GM21723 (cell line): ENCODE results near the gene ROS1.
A peak's percentile ranks its signal among the peaks of the same experiment; 100 is the strongest.
"Not testable (repeated sequence)": the region's sequence is repeated elsewhere in the genome, so short reads cannot be mapped to it uniquely, and the experiment has no call there.

Source experiments
- ATAC-seq: cut with Tn5 transposase; IDR thresholded peaks from one replicate; pipeline ENCODE4 v1.9.1; 2021; ENCODE audit warnings: mild to moderate bottlenecking, moderate library complexity; ENCODE audit not compliant: unreplicated experiment

The ROS1 gene

DNA sequence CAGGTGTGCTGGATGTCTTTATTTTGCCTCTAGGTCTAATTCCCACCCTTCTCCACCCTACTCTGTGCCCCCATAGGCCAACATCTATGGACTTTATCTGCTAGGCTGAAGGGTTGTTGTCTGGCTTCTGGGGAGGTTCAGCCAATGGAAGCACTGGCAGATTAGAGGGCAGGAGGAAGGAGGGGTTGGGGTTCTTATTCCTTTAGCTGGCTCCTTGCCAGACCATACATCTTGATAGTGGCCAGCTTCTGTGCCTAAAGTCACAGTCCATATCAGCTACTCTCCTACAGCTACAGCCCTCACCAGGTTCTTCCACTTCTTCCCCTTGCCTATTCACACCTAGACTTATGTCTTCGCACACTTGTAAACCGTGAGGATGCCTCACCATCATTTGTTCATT, 41.1 kb downstream of the ROS1 start:
- no peak for ATAC-seq

DNA sequence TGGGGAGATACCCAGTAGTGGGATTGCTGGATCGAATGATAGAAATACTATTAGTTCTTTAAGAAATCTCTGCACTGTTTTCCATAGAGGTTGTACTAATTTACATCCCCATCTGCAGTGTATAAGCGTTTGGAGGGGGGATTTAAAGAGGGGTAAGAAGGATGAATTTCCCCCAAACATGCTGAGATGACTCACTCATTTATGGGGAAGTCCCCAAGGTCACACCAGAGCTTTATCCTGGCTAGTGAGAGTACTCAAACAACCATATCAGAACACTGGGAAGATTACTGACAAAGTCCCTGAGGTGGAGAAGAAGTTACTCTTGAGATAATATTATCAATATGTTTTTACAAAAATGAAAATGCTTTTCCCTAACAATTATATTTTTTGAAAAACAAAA, 44.0 kb downstream of the ROS1 start:
- peak; percentile 63 for ATAC-seq

DNA sequence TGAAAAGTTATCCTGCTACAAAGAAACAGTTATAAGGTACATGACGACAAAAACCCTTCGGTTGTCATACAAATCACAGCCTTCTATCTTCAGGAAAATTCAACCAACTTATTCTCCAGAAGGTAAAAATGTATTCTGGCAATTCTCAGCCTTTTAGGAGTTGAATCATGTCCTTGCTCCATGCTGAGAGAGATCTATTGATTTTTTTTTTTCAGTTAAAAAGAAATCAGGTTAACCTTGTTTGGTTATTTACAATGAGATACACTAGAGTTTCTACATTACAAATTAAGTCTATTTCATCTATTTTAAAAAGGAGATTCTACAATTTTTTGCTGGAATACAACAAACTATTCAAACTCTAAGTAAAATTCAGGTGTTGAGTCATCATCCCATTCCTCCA, 45.4 kb downstream of the ROS1 start:
- no peak for ATAC-seq

GRCh38 chr6:117375446-117375845, 50.3 kb downstream of the ROS1 start:
- ATAC-seq, result no peak

GRCh38 chr6:117373211-117373813, 52.4 kb downstream of the ROS1 start:
- ATAC-seq, result no peak

DNA sequence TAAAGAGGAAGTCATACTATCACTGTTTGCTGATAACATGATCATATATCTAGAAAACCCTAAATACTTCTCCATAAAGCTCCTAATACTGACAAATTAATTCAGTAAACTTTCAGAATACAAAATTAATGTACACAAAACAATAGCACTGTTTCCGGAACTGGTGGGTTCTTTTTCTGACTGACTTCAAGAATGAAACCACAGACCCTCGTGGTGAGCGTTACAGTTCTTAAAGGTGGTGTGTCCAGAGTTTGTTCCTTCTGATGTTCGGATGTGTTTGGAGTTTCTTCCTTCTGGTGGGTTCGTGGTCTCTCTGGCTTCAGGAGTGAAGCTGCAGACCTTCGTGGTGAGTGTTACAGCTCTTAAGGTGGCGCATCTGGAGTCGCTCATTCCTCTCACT, 53.5 kb downstream of the ROS1 start:
- not testable (repeated sequence) for ATAC-seq

- ATAC-seq, result no peak
These were observed 54.2 kb downstream of the ROS1 start for GRCh38 chr6:117371492-117371891.

- ATAC-seq, result no peak
These were observed 66.2 kb downstream of the ROS1 start for GRCh38 chr6:117359581-117359980.

GRCh38 chr6:117354671-117355070, 71.1 kb downstream of the ROS1 start:
- ATAC-seq, result no peak

GRCh38 chr6:117352466-117353081, 73.2 kb downstream of the ROS1 start:
- peak; percentile 77 for ATAC-seq

DNA sequence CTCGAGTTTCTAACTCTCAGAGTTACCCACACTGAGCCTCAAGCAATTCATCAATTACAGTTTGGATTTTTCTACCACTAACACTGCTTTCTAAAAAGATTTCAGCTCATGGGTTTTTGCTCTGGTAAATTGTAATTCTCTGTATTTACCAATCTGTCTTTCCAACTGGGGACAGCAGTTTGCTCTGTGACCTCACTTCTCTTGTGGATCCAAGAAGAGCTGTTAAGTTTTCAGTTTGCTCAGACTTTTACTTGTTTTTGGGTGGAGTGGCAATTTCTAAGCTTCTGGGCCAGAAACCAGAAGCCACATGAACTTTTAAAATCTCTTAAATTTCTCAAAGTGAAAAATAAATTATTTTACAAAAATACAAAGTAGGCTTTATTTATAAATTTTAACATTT, 74.2 kb downstream of the ROS1 start:
- no peak for ATAC-seq

DNA sequence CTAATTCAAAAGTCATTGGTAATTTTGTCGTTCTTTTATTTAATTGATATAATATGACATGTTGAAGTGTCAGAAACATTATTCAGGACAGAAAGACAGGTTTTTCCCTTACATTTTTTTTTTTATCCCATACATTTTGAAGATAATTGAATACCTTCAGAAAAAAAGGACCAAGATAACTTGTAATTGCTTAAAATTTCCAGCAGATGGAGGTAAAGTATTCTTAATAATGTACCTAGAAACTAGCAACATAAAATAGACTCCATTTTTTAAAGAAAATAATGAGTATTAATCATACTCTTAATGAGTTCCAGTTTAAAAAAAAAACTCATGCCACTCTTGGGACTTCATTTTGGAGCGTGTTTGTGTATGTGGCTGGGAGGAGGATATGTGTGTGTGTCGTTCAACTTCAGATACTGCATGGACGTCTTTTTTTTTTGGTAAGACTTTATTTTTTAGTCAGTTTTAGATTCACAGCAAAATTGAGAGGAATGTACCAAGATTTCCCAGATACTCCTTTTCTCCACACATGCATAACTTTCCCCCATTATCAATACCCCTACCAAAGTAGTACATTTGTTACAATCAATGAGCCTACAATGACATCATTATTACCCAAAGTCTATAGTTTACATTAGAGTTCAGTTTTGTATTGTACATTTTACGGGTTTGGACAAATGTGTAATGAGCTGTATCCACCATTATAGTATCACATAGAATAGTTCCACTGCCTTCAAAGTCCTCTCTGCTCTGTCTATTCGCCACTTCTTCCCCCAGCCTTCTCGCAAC, 79.4 kb downstream of the ROS1 start:
- peak; percentile 70 for ATAC-seq

DNA sequence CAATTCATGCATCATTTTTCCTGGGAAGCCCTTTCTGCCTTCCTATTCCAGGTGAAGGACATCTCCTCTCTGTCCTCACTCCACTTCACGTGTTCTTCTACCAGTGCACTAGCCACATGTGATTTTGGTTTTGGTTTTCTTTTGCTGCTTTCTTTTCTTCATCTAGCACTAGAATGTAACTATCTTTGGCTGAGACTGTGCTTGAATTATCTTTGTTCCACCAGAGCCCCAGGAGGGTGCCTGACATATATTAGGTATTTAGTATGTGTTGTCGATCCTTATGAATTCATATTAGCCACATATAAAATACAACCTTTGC, 80.5 kb downstream of the ROS1 start:
- ATAC-seq, result no peak

- no peak for ATAC-seq
These were observed 81.1 kb downstream of the ROS1 start for GRCh38 chr6:117344444-117345291.

- ATAC-seq, result no peak
These were observed 87.2 kb downstream of the ROS1 start for GRCh38 chr6:117338567-117338966.

DNA sequence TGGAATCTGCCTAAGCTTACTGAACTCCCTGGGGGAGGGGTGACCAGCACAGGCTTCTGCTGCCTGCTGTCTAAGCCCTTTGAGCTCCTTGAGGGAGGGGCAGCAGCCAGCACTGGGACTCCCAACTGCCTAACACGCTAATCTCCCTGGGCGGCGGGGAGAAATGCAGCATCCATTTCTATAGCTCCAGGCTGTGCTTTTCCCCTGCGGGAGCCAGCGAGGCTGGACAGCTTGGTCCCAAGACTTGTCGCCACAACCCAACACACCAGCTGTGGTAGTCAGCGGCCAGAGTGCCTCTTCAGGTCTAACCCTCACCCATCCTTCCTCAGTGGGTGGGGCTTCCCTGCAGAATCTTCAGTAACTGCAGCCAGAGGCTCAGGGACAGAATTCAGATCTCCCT, 95.8 kb downstream of the ROS1 start:
- no peak for ATAC-seq

- ATAC-seq, result no peak
These were observed 97.2 kb downstream of the ROS1 start for GRCh38 chr6:117328500-117328899.

DNA sequence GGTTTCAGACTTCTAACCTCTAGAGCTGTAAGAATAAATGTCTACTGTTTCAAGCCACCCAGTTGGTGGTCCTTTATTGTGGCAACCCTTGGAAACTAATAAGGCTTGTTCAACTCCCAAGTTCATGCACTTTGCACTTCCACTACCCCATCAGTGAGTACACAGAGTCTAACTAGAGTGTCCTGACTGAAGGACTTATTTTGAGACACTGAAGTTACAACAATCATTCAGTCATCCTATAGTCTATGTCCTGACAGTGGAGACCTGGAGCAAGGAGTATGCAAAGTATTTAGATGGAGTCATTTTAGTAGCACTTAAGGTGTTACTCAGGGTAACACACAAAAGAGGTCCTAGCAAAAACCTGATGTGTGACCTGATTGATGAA, 97.7 kb downstream of the ROS1 start:
- ATAC-seq, result no peak

- no peak for ATAC-seq
These were observed 98.4 kb downstream of the ROS1 start for GRCh38 chr6:117327149-117328004.

GRCh38 chr6:117326396-117326795, 99.3 kb downstream of the ROS1 start:
- no peak for ATAC-seq

DNA sequence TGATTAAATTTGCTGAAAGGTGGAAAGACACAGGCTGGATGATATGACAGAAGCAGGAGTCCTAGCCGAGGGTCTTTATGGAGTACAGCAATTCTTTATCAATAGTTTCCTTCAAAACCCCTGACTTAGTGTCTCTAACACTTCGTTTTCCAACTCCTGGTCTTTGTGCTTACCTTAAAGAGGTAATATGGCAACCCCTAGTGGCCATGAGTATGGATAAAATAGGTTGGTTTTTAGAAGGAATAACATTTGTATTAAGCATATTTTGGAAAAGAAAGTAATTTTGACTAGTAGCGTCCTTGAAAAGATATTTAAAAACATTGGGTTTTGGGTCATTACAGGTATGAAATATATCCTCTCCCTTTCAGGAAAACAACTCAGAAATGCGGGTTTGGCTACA, 108.5 kb downstream of the ROS1 start:
- peak; percentile 56 for ATAC-seq
